Transverse colon (tissue), 4 donors: ENCODE data around the gene SSR3. TPM values are rescaled to one million over a fixed set of nuclear protein-coding genes. Genes with fewer than 3 reads are reported as not detected.

Source experiments
- DNase-seq: peaks from one replicate; pipeline ENCODE4 v3.0.0-alpha.2; 2019
- H3K27ac ChIP-seq, 4 donors: fragments of 200-600 bp; sonication (generic); 2 replicates each; pipeline ENCODE4 v1.5.1; 2016 to 2018; ENCODE audit warnings: inconsistent platforms in 4 of 4
- H3K27me3 ChIP-seq: fragments of 200-600 bp; sonication (generic); 2 replicates; pipeline ENCODE4 v1.5.1; 2017; ENCODE audit warnings: inconsistent platforms
- H3K36me3 ChIP-seq, 4 donors: fragments of 200-600 bp; sonication (generic); 2 replicates each; pipeline ENCODE4 v1.5.1; 2017 to 2019; ENCODE audit warnings: inconsistent platforms in 4 of 4
- H3K4me1 ChIP-seq, 4 donors: fragments of 200-600 bp; sonication (generic); 2 replicates each; pipeline ENCODE4 v1.5.1; 2017 to 2020; ENCODE audit warnings: inconsistent platforms in 4 of 4
- H3K4me3 ChIP-seq, 4 donors: fragments of 200-600 bp; sonication (generic); 1 replicate in 1 of 4; 2 replicates in 3 of 4; pipeline versions ENCODE4 v1.5.1 to v1.6.1; 2017 to 2019; ENCODE audit warnings: inconsistent platforms in 4 of 4
- H3K9me3 ChIP-seq, 2 donors: fragments of 200-600 bp; sonication (generic); 2 replicates each; pipeline ENCODE4 v1.5.1; 2017 to 2019; ENCODE audit warnings: inconsistent platforms in 2 of 2
- CTCF ChIP-seq, 5 experiments: fragments of 200-600 bp in 3 of 5; fragments of 450-650 bp in 2 of 5; sonication (generic) in 3 of 5; IDR thresholded peaks; 1 replicate in 2 of 5; 2 replicates in 3 of 5; pipeline ENCODE4 v1.5.1; 2016 to 2017; ENCODE audit warnings: antibody characterized with exemption in 5 of 5, inconsistent platforms in 3 of 5, mild to moderate bottlenecking in 2 of 5, moderate library complexity in 1 of 5
- EP300 ChIP-seq: sonication (generic); formaldehyde crosslinking; IDR thresholded peaks from one replicate; pipeline ENCODE4 v1.6.1; 2017; ENCODE audit warnings: antibody characterized with exemption, low read depth
- POLR2A ChIP-seq: fragments of 450-650 bp; IDR thresholded peaks from one replicate; pipeline ENCODE4 v1.6.1; 2016; ENCODE audit warnings: antibody characterized with exemption, mild to moderate bottlenecking, moderate library complexity
- POLR2AphosphoS5 ChIP-seq, 3 donors: sonication (generic); formaldehyde crosslinking; IDR thresholded peaks; one replicate each; pipeline ENCODE4 v1.6.1; 2016; ENCODE audit warnings: antibody characterized with exemption in 3 of 3
- WGBS, 2 donors: methylation state at CpG; one replicate each; pipeline ENCODE4 v1.1.5; 2018; ENCODE audit warnings: low coverage in 1 of 2; 5-methylcytosine and 5-hydroxymethylcytosine counted together
- in situ Hi-C, 4 donors: fragments of 200-750 bp; cut with MboI; loops; one replicate each; pipeline versions ENCODE4 v1.15.0 to v1.15.1; 2017; ENCODE audit warnings: low sequenced_read_pairs in 3 of 4, low pct_ligation_motif_present in 1 of 4, low pct_unique_long_range_greater_than_20kb in 1 of 4
- intact Hi-C: fragments of 100-400 bp; cut with DNase I; formaldehyde crosslinking; loops from one replicate; pipeline ENCODE4 v1.15.1; 2023; ENCODE audit warnings: low total_unique reads
- total RNA-seq, 4 donors: library from RNA; depleted of rRNA; stranded (reverse); fragments of >200 nt; gene quantifications; one replicate each; pipeline ENCODE4 v1.1.0, GENCODE V29; 2016

The SSR3 gene
- total RNA-seq, 4 donors from 2014 or later = 21.7 to 68.8 (median 50.1) TPM

GRCh38 chr3:156491192-156491591 is 63.7 kb downstream of the SSR3 start:
- Histone ChIP-seq H3K36me3 (no peaks in the 10 kb centered on the region), H3K4me1 (peaks cover 0 to 4% (median 1%) of the 10 kb centered on the region in 4 donors), H3K27me3 (no peaks in the 10 kb centered on the region), H3K4me3 (no peak overlapping the region), H3K27ac (no peak overlapping the region), H3K9me3 (no peaks in the 10 kb centered on the region)
- DNase-seq = no peak
- intact Hi-C loops = no loop called here
- in situ Hi-C loops = no loop called here
- TF ChIP-seq CTCF (IDR thresholded peaks at IDR 0.05) = no peak
- TF ChIP-seq POLR2A = no peak
- TF ChIP-seq POLR2AphosphoS5 (IDR thresholded peaks at IDR 0.05) = no peak
- no peak for TF ChIP-seq EP300
- 71 to 72% methylated on average over 3 of the region's 3 CpGs for WGBS, 2 donors

Other genes starting within 250 kb of the SSR3 start
- 10 to 100 TPM; 11.9 to 47.1 (median 34.3) TPM for gene TIPARP, start 119.5 kb upstream of the SSR3 start, total RNA-seq